Psoas muscle (tissue), 8 donors: ENCODE measurements around the gene TRAF2. TPM values are rescaled to one million over a fixed set of nuclear protein-coding genes. Genes with fewer than 3 reads are reported as not detected.

Source experiments
- ATAC-seq, 4 donors: fragments of 200-7000 bp; cut with Tn5 transposase; one replicate each; pipeline ENCODE4 v1.9.1; 2020; ENCODE audit warnings: moderate library complexity in 3 of 4, mild to moderate bottlenecking in 2 of 4
- DNase-seq, 2 donors: peaks; one replicate each; pipeline ENCODE4 v3.0.0-alpha.2; 2020
- H3K27ac ChIP-seq: fragments of 200-600 bp; one replicate; pipeline ENCODE4 v1.8.0; 2022
- H3K27me3 ChIP-seq, 3 donors: fragments of 200-600 bp in 1 of 3; one replicate each; pipeline versions ENCODE4 v1.6.1 to v1.8.0; 2013 to 2022; ENCODE audit warnings: low read length in 2 of 3, mild to moderate bottlenecking in 2 of 3, moderate library complexity in 1 of 3; ENCODE audit not compliant: insufficient read depth in 3 of 3
- H3K36me3 ChIP-seq, 2 donors: fragments of 200-600 bp in 1 of 2; one replicate each; pipeline versions ENCODE4 v1.6.1 to v1.8.0; 2013 to 2022; ENCODE audit warnings: low read depth in 1 of 2, mild to moderate bottlenecking in 1 of 2, moderate library complexity in 1 of 2; ENCODE audit not compliant: insufficient read depth in 1 of 2
- H3K4me1 ChIP-seq: fragments of 200-600 bp; one replicate; pipeline ENCODE4 v1.8.0; 2022
- H3K4me3 ChIP-seq: fragments of 200-600 bp; one replicate; pipeline ENCODE4 v1.8.0; 2022; ENCODE audit warnings: mild to moderate bottlenecking
- H3K9me3 ChIP-seq: fragments of 200-600 bp; one replicate; pipeline ENCODE4 v1.8.0; 2022
- WGBS, 3 donors: extraction: QIAGEN DNeasy Blood & Tissue Kit; methylation state at CpG; one replicate each; pipeline versions ENCODE4 v1.1.6 to v1.1.7; 2013; 5-methylcytosine and 5-hydroxymethylcytosine counted together
- intact Hi-C, 2 donors: fragments of 100-400 bp; cut with DNase I; formaldehyde crosslinking; loops; one replicate each; pipeline versions ENCODE4 v1.11.0 to v1.14.2; 2022
- polyA plus RNA-seq, 3 donors: library from polyadenylated mRNA; stranded (reverse); fragments of 200-250 nt; gene quantifications; one replicate each; pipeline ENCODE4 v1.2.3, GENCODE V29; 2013
- total RNA-seq, 4 donors: library from RNA; stranded (reverse); fragmentation: NEBNext Ultra II Directional in 2 of 4; extraction: Animal tissue kit (Norgen Biotek cat#: 25700) in 2 of 4; gene quantifications; one replicate each; pipeline versions ENCODE4 v1.2.1 to v1.2.4, GENCODE V29; 2021 to 2023
- TF ChIP-seq, protein P1 (sequence below): fragments of 200-600 bp; IDR thresholded peaks from one replicate; pipeline ENCODE4 v1.8.0; 2022; ENCODE audit warnings: antibody characterized with exemption
- donor health status: healthy with polysubstance abuse.
- donor health status: DM: no; HTN: no; CAD: no; lungs with moderate emphysema.
- donor health status: Bipolar disorder and iron deficiency.
- donor health status: healthy.
- donor health status: DM: yes; HTN: yes; CAD: no.
- donor health status: DM: no; HTN: no; CAD: no.
- donor health status: DM: no; HTN: no; CAD: no.
- donor health status: DM: yes; HTN: yes; CAD: no.

Gene TRAF2
- total and polyA plus RNA-seq, 7 donors: 5.4 to 15.9 (median 10.3) TPM

DNA sequence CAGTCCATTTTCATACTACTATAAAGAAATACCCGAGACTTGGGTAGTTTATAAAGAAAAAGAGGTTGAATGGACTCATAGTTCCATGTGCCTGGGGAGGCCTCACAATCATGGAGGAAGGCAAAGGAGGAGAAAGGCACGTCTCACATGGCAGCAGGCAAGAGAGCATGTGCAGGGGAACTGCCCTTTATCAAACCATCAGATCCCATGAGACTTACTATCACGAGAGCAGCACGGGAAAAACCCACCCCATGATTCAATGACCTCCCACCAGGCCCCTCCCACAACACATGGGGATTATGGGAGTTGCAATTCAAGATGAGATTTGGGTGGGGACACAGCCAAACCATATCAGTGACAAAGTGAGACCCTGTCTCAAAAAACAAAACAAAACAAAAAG lies 19.9 kb downstream of the TRAF2 start:
- WGBS, 3 donors: 60 to 68% (median 65%) methylated on average over 4 of the region's 4 CpGs
- Histone ChIP-seq H3K4me3 (no peak overlapping the region), H3K27me3 (no peaks in the 10 kb centered on the region), H3K36me3 (peaks cover 0 to 47% of the 10 kb centered on the region in 2 donors), H3K9me3 (no peaks in the 10 kb centered on the region), H3K27ac (no peak overlapping the region), H3K4me1 (peaks cover 17% of the 10 kb centered on the region)
- no peak for DNase-seq
- TF ChIP-seq, protein P1, sequence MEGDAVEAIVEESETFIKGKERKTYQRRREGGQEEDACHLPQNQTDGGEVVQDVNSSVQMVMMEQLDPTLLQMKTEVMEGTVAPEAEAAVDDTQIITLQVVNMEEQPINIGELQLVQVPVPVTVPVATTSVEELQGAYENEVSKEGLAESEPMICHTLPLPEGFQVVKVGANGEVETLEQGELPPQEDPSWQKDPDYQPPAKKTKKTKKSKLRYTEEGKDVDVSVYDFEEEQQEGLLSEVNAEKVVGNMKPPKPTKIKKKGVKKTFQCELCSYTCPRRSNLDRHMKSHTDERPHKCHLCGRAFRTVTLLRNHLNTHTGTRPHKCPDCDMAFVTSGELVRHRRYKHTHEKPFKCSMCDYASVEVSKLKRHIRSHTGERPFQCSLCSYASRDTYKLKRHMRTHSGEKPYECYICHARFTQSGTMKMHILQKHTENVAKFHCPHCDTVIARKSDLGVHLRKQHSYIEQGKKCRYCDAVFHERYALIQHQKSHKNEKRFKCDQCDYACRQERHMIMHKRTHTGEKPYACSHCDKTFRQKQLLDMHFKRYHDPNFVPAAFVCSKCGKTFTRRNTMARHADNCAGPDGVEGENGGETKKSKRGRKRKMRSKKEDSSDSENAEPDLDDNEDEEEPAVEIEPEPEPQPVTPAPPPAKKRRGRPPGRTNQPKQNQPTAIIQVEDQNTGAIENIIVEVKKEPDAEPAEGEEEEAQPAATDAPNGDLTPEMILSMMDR: no peak
- ATAC-seq: no peak
- intact Hi-C loops: no loop called here

DNA sequence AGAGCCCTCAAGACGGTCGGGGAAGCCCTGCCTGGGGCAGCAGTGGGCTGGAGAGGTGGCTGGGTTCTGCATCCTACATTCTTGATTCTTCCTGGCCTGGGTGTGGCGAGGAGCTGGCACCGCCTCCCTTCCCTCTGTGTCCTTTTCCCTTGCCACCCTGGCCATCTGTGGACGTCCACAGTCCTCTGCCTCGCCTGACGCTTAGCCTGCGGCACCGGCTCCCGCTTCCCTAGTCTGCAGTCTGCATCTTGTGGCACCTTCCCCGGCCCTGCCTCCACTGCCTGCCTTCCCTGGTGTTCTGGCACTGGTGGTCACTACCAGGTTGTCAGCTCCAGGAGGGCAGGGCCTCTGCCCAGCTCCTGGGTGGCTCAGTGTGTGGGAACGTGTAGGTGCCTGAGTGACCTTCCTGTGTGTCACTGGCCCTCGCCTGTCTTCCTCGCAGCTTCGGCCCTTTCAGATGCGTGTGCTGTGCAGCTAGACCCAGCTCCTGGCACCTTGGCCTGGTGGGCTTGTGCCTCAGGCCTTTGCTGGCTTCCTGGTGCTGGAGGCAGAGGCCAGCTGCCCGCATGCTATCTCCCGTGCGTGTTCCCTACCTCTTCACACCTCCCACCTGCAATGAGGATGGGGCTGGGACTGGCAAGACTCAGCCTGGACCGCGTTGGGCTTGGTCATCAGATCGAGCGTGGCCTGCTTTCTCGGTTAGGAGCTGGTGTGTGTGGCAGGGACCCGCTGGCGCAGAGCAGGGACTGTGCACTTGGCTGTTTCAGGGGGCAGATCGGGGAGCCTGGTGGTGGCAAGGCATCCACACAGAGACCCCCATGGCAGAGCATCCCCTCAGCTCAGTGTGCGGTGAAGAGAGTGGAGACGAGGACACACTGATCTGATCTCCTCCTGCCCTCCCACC lies 20.9 kb downstream of the TRAF2 start:
- Histone ChIP-seq H3K27me3 (no peaks in the 10 kb centered on the region), H3K4me1 (peaks cover 7% of the 10 kb centered on the region), H3K4me3 (no peak overlapping the region), H3K36me3 (peaks cover 0 to 55% of the 10 kb centered on the region in 2 donors), H3K9me3 (no peaks in the 10 kb centered on the region), H3K27ac (no peak overlapping the region)
- DNase-seq (no peak), ATAC-seq (no peak)
- intact Hi-C loops: no loop called here
- TF ChIP-seq, protein P1: no peak
- WGBS, 3 donors: 95 to 97% (median 95%) methylated on average over 29 of the region's 29 CpGs

DNA sequence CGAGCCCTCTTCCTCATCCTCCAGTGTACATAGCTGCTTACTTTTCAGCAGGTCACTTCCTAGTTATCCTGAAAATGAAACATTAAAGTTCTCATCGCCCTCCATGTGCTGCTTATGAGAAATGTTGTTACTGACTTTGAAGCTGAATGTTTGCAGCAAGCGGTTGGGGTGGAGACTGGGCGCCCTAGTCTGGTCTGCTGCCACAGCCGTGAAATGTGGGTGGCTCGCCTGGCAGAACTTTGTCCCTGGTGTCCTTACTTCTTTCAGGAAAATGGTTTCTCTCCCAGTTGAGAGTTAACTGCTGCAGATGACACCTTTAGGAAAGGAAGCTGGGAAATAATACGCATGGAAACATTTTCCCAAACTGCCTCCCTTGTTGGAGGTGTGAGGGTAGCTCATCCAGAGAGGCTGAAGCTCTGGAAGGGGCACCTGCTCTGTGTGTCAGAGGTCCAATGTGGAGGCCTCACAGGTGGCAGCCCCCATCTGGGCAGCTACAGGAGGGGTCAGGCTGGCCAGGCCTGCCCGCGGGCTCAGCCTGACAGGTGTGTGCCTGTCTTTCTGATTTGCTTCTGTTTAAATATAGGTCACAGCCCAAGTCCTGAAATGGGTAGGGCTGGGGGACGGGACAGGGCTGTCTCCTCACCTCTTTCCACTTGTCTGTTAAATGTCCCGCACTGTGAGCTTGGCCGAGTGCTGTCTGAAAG lies 24.0 kb downstream of the TRAF2 start:
- TF ChIP-seq, protein P1: no peak
- no peak for DNase-seq
- intact Hi-C loops: no loop called here
- Histone ChIP-seq H3K4me1 (no peaks in the 10 kb centered on the region), H3K36me3 (peaks cover 0 to 82% of the 10 kb centered on the region in 2 donors), H3K9me3 (no peaks in the 10 kb centered on the region), H3K27ac (peak overlapping the region; percentile 41), H3K27me3 (no peaks in the 10 kb centered on the region), H3K4me3 (no peak overlapping the region)
- 88 to 95% (median 90%) methylated on average over 12 of the region's 12 CpGs for WGBS, 3 donors
- ATAC-seq: no peak

DNA sequence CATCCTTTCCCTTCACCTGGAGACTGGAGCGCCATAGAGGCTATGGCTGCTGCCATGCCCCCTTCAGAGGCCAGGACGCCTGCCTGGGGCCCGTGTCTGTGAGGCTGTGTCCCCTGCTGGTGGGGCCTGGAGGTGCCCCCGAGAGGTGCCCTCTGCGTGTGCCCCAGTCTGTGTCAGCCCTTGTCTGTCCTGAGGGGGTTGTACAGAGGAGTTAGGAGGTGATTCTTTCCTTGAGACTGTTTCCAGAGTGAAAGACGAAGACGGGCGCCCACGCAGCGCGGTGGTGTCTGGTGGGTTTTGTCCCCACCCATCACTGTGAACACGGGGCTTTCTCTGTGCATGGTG lies 24.6 kb downstream of the TRAF2 start:
- H3K4me3 ChIP-seq: no peak overlapping the region
- whole genome bisulfite sequencing, 3 donors: 87 to 93% (median 88%) methylated on average over 12 of the region's 12 CpGs
- DNase-seq: no peak
- intact Hi-C loops: no loop called here
- TF ChIP-seq, protein P1: no peak
- H3K4me1 ChIP-seq: no peaks in the 10 kb centered on the region
- no peak for ATAC-seq
- no peaks in the 10 kb centered on the region for H3K9me3 ChIP-seq
- H3K27me3 ChIP-seq: no peaks in the 10 kb centered on the region
- H3K36me3 ChIP-seq: peaks cover 0 to 87% of the 10 kb centered on the region in 2 donors
- no peak overlapping the region for H3K27ac ChIP-seq
